Dendritic cell treated with granulocyte-macrophage colony-stimulating factor and Interleukin-4, amounts not matched to agents 40 ng/mL and 50 ng/mL, for 4 days (primary cell): ENCODE measurements around the gene SGK1.
"Not testable (repeated sequence)": the region's sequence is repeated elsewhere in the genome, so short reads cannot be mapped to it uniquely, and the experiment has no call there.

Experiments used
- H3K27ac Mint-ChIP-seq: one replicate; pipeline ENCODE4 v1.8.0; 2022; ENCODE audit warnings: mild to moderate bottlenecking, mixed read lengths
- H3K27me3 Mint-ChIP-seq: one replicate; pipeline ENCODE4 v1.8.0; 2022; ENCODE audit warnings: mild to moderate bottlenecking, mixed read lengths
- H3K36me3 Mint-ChIP-seq: one replicate; pipeline ENCODE4 v1.8.0; 2022; ENCODE audit warnings: low read depth, mixed read lengths
- H3K4me1 Mint-ChIP-seq: one replicate; pipeline ENCODE4 v1.8.0; 2022; ENCODE audit warnings: low read depth, mixed read lengths
- H3K4me3 Mint-ChIP-seq: one replicate; pipeline ENCODE4 v1.8.0; 2022; ENCODE audit warnings: mild to moderate bottlenecking, moderate library complexity, mixed read lengths
- H3K9me3 Mint-ChIP-seq: one replicate; pipeline ENCODE4 v1.8.0; 2022; ENCODE audit warnings: mixed read lengths
- intact Hi-C: fragments of 100-400 bp; cut with micrococcal nuclease; formaldehyde crosslinking; loops from one replicate; pipeline ENCODE4 v1.15.0; 2022

Gene SGK1

DNA sequence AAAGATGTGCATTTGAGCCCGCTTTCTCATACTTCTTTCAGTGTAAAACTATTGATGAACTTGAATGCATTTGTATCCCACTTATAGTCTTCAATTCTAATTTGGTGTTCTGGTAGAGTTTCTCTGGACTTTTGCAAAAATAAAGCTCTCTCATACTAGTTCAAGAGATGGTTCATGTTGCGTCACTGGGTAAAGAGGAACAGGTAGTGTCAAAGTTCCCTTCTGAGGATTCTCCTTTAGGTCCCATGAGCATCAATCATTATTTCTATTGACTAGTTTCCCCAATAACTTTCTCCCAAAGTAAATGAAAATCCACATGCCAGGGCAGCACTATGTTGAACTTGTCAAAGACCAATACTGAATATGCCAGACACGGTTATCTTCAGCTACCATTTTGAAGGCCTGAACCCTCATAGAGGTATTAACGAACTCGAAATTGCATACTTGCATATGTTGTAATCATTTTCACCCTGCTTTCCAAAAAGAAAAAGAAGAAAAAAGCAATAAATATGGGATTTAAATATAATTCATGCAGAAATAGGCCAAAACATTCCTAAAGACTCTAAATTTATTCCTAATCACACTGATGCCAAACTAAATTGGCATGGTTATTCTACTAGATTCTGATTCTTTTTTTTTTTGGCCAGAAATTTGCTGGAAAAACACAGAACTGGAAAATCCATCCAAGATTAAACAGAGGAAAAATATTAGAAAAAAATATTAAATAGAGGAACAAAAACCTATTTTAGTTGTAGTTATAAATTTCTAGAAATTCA lies 84.5 kb downstream of the SGK1 start:
- H3K4me3 Mint-ChIP-seq = no peak overlapping the region
- H3K27me3 Mint-ChIP-seq = no peaks in the 10 kb centered on the region
- H3K4me1 Mint-ChIP-seq = peaks cover 22% of the 10 kb centered on the region
- no peaks in the 10 kb centered on the region for H3K9me3 Mint-ChIP-seq
- H3K36me3 Mint-ChIP-seq = no peaks in the 10 kb centered on the region
- no peak overlapping the region for H3K27ac Mint-ChIP-seq
- intact Hi-C loops = loop anchor here (5.0 kb wide), 2 partner anchors 44 to 56 kb away; no protein-coding TSS in a partner anchor

DNA sequence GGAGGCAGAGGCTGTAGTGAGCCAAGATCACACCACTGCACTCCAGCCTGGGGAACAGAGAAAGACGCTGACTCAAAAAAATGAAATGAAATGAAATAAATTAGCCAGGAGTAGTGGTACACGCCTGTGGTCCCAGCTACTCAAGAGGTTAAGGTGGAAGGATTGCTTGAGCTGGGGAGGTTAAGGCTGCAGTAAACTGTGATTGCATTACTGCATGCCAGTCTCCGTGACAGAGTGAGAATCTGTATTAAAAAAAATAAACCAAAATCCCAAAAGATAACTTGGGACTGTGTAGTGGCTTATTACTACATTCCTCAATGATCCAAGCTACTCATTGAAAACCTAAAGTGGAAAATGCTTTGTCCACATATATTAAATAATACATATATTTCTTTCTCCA lies 87.0 kb downstream of the SGK1 start:
- no peaks in the 10 kb centered on the region for H3K36me3 Mint-ChIP-seq
- peaks cover 23% of the 10 kb centered on the region for H3K4me1 Mint-ChIP-seq
- H3K4me3 Mint-ChIP-seq = no peak overlapping the region
- intact Hi-C loops = loop anchor here (5.0 kb wide), 2 partner anchors 46 to 54 kb away; no protein-coding TSS in a partner anchor
- no peaks in the 10 kb centered on the region for H3K9me3 Mint-ChIP-seq
- no peak overlapping the region for H3K27ac Mint-ChIP-seq
- H3K27me3 Mint-ChIP-seq = no peaks in the 10 kb centered on the region

DNA sequence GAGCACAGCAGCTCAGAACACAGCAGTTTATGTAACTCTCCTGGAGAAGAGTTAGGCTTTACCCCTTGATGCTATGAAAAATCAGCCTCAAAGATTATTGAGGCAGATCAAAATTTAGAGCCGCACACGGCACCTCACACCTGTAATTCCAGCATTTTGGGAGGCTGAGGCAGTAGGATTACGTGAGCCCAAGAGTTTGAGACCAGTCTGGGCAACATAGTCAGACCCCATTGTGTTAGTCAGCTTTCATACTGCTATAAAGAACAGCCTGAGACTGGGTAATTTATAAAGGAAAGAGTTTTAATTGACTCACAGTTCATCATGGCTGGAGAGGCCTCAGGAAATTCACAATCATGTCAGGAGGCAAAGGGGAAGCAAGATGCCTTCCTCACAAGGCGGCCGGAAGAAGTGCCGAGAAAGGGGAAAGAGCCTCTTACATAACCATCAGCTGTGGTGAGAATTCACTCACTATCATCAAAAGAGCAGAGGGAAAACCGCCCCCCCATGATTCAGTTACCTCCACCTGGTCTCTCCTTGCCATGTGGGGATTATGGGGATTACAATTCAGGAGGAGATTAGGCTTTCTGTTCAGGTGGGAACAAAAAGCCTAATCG lies 87.7 kb downstream of the SGK1 start:
- intact Hi-C loops = loop anchor here (5.0 kb wide), 2 partner anchors 47 to 53 kb away; no protein-coding TSS in a partner anchor
- Mint-ChIP-seq H3K27ac (no peak overlapping the region), H3K9me3 (no peaks in the 10 kb centered on the region), H3K36me3 (no peaks in the 10 kb centered on the region), H3K4me1 (peaks cover 20% of the 10 kb centered on the region), H3K27me3 (no peaks in the 10 kb centered on the region), H3K4me3 (no peak overlapping the region)

DNA sequence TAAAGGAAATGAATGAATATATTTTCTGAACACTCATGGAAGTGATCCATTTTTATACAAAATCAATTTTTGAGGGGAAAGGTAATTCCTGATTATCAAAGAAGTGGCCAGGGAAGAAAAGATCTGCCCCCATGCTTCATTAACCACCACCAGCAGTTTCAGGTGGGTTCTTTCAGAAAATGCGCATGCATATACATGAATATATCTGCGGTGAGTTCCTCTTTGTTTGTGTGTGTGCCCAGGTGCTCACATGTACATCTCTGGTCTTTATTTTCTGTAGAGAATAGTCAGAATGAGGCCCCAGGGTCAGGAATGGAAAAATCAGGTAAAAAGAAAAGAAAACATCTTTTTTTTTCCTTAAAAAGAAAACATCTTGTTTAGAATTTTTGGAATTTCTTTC lies 88.4 kb downstream of the SGK1 start:
- Mint-ChIP-seq H3K4me3 (no peak overlapping the region), H3K27ac (no peak overlapping the region), H3K4me1 (peaks cover 15% of the 10 kb centered on the region), H3K36me3 (no peaks in the 10 kb centered on the region), H3K27me3 (no peaks in the 10 kb centered on the region), H3K9me3 (no peaks in the 10 kb centered on the region)
- intact Hi-C loops = no loop called here

DNA sequence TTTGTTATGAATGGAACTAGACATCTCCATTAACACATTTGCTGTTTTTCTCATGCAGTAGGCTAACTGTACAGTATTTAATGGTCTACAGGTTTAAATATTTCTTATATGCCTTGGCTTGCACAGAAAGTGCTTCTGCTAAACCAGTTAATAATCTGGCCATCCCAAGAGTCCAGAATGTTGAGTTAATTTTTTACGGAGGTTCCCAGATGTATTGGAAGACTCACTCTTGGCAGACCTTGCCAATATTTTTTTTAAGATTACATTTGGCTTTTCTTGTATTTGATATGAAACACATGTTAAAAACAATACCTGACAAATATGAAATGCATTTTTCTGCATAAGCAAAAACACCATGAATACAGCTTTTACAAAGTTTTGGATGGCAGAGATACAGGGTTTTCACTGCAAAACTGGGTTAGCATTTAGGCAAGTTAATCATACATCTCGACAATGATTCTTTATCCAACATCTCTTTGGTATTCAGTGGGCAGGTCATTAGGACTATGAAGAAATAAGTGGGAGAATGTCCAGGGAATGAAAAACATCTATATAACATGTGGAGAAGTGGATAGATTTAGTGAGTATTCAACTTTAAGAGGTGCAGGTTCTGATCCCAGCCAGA lies 94.0 kb downstream of the SGK1 start:
- no peak overlapping the region for H3K4me3 Mint-ChIP-seq
- peaks cover 5% of the 10 kb centered on the region for H3K4me1 Mint-ChIP-seq
- no peaks in the 10 kb centered on the region for H3K9me3 Mint-ChIP-seq
- no peaks in the 10 kb centered on the region for H3K36me3 Mint-ChIP-seq
- H3K27ac Mint-ChIP-seq = no peak overlapping the region
- intact Hi-C loops = no loop called here
- H3K27me3 Mint-ChIP-seq = no peaks in the 10 kb centered on the region

DNA sequence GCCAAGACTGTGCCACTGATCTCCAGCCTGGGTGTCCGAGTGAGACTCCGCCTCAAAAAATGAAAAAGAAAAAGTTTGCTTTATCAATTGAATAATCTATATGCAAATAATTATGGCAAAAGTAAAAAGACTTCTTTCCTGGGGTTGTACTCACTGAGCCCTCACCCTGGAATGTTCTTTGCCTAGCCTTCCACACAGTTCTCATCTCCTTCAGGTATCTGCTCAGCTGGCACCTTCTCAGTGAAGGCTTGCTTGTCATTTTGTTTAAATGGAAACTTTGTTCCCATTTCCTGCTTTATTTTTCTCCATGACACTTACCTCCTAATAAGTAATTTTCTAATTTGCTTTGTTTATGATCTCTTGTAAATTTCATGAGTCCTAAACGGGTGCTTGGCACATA lies 96.7 kb downstream of the SGK1 start:
- Mint-ChIP-seq H3K9me3 (peaks cover 8% of the 10 kb centered on the region), H3K36me3 (no peaks in the 10 kb centered on the region), H3K4me3 (no peak overlapping the region), H3K27me3 (no peaks in the 10 kb centered on the region), H3K4me1 (peaks cover 23% of the 10 kb centered on the region), H3K27ac (no peak overlapping the region)
- intact Hi-C loops = no loop called here

DNA sequence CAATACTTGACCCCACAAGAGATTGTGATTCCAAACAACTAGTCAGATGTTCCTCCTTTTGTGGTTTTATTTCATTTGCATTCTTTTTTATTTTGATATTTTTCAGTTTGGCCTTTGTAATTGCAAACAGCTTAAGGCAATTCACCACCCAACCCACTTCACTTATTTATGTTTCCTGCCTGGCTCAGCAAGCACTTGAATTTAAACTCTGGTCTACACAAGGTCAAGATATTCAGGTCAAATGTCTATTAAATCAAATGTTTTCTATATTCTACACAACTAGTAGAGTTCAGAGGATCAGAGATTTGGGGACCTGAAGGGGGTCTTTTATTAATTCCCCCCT lies 100.1 kb downstream of the SGK1 start:
- H3K4me1 Mint-ChIP-seq = peaks cover 33% of the 10 kb centered on the region
- peak overlapping the region; percentile 81 for H3K27ac Mint-ChIP-seq
- H3K27me3 Mint-ChIP-seq = no peaks in the 10 kb centered on the region
- peaks cover 8% of the 10 kb centered on the region for H3K9me3 Mint-ChIP-seq
- intact Hi-C loops = no loop called here
- no peaks in the 10 kb centered on the region for H3K36me3 Mint-ChIP-seq
- no peak overlapping the region for H3K4me3 Mint-ChIP-seq

DNA sequence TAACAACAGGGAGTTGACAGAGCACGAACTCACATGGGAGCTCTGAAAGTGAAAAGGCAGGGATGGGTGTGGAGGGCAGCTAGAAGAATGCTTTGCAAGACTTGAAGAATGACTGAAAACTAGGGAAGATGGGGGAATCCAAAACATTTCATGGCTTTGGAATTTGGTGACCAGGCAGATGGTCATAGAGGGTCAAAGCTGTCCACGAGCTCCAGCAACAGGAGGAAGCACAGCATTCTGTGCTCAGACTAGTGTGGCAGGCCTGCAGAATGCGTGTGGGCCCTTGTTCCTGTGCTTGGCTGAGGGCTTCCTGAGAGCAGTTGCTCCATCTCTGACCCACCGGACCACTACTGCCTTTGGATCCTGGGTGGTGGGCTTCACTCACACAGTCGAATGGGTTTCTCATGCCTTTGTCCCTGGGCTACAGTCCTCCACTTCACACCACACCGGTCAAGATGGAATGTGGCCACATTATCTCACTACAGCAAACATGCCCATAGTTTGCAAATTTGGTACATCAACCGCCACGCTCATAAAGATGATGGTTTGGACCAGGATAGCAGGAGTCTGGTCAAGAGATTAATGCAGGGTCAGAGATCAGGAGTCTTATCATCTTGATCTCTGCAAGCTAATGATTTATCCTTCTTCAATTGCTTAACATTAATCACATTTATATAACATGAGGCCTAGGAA lies 100.7 kb downstream of the SGK1 start:
- intact Hi-C loops = no loop called here
- no peak overlapping the region for H3K4me3 Mint-ChIP-seq
- peak overlapping the region; percentile 81 for H3K27ac Mint-ChIP-seq

DNA sequence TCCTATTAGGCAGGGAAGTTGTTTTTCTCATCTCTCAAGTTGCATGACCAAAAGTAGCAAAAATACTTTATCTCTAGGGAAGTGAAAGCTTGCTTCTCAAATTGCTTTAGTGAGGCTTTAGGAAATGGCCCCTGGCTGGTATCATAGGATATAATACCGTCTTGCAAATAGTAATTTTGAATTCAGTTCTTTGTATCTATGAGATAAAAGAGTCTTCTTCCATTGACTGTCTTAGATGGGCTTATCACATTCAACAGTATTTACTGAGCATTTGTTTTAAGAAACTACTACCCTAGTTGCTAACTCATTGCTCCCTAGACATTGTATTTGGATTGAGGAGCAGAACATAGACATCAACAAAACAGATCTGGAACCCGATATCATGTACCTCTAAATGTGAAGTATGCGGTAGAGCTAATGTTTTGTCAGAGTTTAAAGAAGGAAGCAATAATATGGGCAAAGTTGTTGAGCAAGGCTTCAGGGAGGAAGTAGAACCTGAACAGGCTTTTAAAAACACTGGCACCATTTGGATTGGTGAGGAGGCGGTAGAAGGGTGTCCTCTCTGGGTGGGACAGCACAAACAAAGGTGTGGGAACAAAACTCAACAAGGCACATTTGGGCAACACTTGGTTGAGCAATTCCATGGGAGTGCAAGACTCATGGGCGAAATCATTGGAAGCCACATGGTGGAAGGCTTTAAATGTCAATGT lies 101.5 kb downstream of the SGK1 start:
- no peak overlapping the region for H3K4me3 Mint-ChIP-seq
- H3K27me3 Mint-ChIP-seq = no peaks in the 10 kb centered on the region
- H3K27ac Mint-ChIP-seq = peak overlapping the region; percentile 81
- intact Hi-C loops = no loop called here
- peaks cover 8% of the 10 kb centered on the region for H3K9me3 Mint-ChIP-seq
- peaks cover 33% of the 10 kb centered on the region for H3K4me1 Mint-ChIP-seq
- H3K36me3 Mint-ChIP-seq = no peaks in the 10 kb centered on the region

More for the DNA sequence above, 100.7 kb downstream of the SGK1 start:
- Mint-ChIP-seq H3K36me3 (no peaks in the 10 kb centered on the region), H3K27me3 (no peaks in the 10 kb centered on the region), H3K9me3 (peaks cover 8% of the 10 kb centered on the region), H3K4me1 (peaks cover 33% of the 10 kb centered on the region)

DNA sequence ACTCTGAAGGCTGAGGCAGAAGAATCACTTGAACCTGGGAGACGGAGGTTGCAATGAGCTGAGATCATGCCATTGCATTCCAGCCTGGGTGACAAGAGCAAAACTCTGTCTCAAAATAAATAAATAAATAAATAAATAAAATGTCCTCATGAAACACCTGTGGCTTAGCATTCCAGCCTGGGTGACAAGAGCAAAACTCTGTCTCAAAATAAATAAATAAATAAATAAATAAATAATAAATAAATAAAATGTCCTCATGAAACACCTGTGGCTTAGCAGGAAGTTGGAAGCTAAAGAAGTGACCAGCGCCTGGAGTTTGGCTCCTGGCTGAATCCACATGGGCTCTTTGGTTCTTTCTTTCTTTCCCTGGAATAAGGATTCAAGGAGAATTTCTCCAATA lies 104.5 kb downstream of the SGK1 start:
- H3K36me3 Mint-ChIP-seq, H3K4me3 Mint-ChIP-seq, H3K9me3 Mint-ChIP-seq, H3K27ac Mint-ChIP-seq, intact Hi-C loops, H3K27me3 Mint-ChIP-seq: not testable (repeated sequence)
- H3K4me1 Mint-ChIP-seq = peaks cover 40% of the 10 kb centered on the region

DNA sequence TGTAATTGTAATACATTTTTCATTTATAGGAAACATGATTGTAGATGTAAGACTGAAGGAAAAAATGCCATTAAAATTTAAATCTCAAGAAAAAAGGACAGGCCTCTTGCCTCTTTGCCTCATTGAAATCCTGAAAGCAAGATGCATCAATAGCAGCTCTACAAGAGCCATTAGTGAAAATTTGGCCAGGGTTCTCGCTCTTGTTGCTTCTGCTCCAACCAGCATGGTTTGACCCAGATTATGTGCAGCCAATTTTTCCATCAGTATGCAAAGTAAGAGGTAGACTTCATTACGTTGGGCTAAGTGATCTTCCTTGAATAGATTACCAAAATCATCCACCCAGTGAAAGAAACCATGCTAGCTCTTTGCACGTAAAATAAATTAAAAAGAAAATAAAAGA lies 106.6 kb downstream of the SGK1 start:
- H3K27ac Mint-ChIP-seq = no peak overlapping the region
- no peak overlapping the region for H3K4me3 Mint-ChIP-seq
- peaks cover 23% of the 10 kb centered on the region for H3K4me1 Mint-ChIP-seq
- no peaks in the 10 kb centered on the region for H3K36me3 Mint-ChIP-seq
- H3K27me3 Mint-ChIP-seq = no peaks in the 10 kb centered on the region
- H3K9me3 Mint-ChIP-seq = no peaks in the 10 kb centered on the region
- intact Hi-C loops = no loop called here

DNA sequence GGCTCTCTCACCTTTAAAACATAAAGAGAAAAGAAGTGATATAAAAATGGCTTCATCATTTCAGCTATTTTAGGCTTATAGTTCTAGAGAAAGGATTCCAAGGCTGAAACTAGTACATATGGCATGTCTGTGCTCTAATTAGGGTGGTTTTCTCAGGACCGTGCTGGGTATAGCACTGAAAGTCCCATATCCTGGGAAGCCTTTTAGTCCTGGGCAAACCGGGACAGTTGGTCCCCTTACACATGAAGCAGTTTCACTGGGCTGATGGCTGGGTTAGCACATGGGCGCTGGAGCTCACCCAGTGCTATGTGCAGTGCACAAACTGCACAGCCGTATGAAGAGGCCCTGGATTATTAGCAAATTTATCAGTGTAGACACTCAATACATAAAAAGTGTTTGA lies 110.5 kb downstream of the SGK1 start:
- H3K27me3 Mint-ChIP-seq = no peaks in the 10 kb centered on the region
- H3K36me3 Mint-ChIP-seq = no peaks in the 10 kb centered on the region
- peaks cover 7% of the 10 kb centered on the region for H3K4me1 Mint-ChIP-seq
- no peak overlapping the region for H3K4me3 Mint-ChIP-seq
- no peak overlapping the region for H3K27ac Mint-ChIP-seq
- peaks cover 9% of the 10 kb centered on the region for H3K9me3 Mint-ChIP-seq
- intact Hi-C loops = no loop called here

DNA sequence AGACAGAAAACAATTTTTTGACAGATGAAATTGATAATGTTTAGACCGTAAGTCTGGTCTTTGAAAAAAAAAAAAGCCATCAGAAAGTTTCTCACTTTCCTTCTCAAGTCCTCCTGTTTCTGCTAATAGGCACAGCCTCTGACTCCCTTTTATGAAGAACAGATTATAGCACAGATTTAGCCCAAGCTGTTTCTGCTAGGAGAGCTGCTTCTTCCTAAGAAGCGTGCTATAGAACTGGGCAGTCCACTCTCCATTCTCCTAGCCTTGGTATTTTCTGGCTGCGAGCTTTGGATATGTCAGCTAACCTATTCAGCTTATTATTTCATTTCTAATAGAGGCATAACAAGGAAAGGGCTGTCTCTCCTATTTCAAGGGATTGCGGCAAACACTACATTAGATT lies 112.5 kb downstream of the SGK1 start:
- H3K4me3 Mint-ChIP-seq = no peak overlapping the region
- peaks cover 9% of the 10 kb centered on the region for H3K9me3 Mint-ChIP-seq
- no peaks in the 10 kb centered on the region for H3K36me3 Mint-ChIP-seq
- no peaks in the 10 kb centered on the region for H3K27me3 Mint-ChIP-seq
- H3K4me1 Mint-ChIP-seq = peaks cover 12% of the 10 kb centered on the region
- intact Hi-C loops = no loop called here
- H3K27ac Mint-ChIP-seq = no peak overlapping the region
